Brain microvascular endothelial cell (primary cell): ENCODE results near the gene ELAVL2.

ENCODE experiments used
- DNase-seq: peaks from one replicate; pipeline ENCODE4 v3.0.0-alpha.2; 2020
- H3K27ac ChIP-seq: fragments of 250-450 bp; sonication (Bioruptor Pico); 2 replicates; pipeline ENCODE4 v1.5.1; 2020; ENCODE audit warnings: mild to moderate bottlenecking, moderate library complexity
- H3K27me3 ChIP-seq: fragments of 250-450 bp; sonication (Bioruptor Pico); replicated peaks from 2 replicates; pipeline ENCODE4 v1.5.1; 2020; ENCODE audit warnings: mild to moderate bottlenecking
- H3K36me3 ChIP-seq: fragments of 250-450 bp; sonication (Bioruptor Pico); replicated peaks from 2 replicates; pipeline ENCODE4 v1.5.1; 2020; ENCODE audit warnings: mild to moderate bottlenecking
- H3K4me3 ChIP-seq: 2 replicates; pipeline ENCODE4 v1.5.1; 2011; ENCODE audit warnings: low read depth, mild to moderate bottlenecking, control low read depth, low read length, moderate library complexity
- CTCF ChIP-seq: IDR thresholded peaks from 2 replicates; pipeline ENCODE4 v1.5.1; 2011; ENCODE audit warnings: low read depth, mild to moderate bottlenecking, moderate library complexity, low read length, control low read depth, inconsistent platforms; ENCODE audit errors: missing control alignments
- in situ Hi-C: cut with HindIII; loops from 2 replicates; pipeline ENCODE4 v1.10.0; 2017; ENCODE audit warnings: low sequenced_read_pairs, low pct_ligation_motif_present

Gene ELAVL2

DNA sequence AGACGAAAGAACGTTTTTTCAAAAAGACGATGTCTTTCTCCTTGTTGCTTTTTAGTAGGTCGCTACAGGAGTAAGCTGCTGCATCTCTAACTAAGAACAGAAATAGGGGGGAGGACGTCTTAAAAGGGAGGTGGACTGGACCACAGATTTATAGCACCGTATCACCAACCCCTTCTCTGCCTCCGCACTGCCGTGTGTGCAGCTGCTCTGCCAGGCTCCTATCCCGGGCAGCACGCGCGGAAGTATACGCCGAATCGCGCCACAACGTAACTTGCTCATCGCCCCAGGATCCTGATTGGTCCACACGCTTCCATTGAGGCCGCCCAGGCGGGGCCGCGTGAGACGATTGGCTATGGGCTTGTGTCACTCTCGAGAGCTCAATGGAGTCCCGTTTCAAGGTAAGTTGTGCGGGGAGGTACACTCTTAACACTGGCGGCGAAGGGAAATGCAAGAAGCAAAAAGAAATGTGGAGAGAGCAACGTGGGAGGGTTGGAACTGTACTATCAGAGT lies at the start of gene ELAVL2:
ELAVL2 (minus strand) TSS at position 121 of the 510 bp plus-strand sequence. CDS start 64,006 bp downstream, outside the sequence.
- Histone ChIP-seq H3K27me3 (peaks cover 29% of the 10 kb centered on the region), H3K27ac (no peak within 1 kb of the TSS), H3K36me3 (no peaks in the 10 kb centered on the region), H3K4me3 (peak within 1 kb of the TSS; percentile 44)
- peak; percentile 35 for DNase-seq
- in situ Hi-C loops: no loop called here
- TF ChIP-seq CTCF: no peak

GRCh38 chr9:23858234-23858633 lies 32.2 kb upstream of the ELAVL2 start:
- TF ChIP-seq CTCF: no peak
- H3K27me3 ChIP-seq: no peaks in the 10 kb centered on the region
- no peak for DNase-seq
- H3K27ac ChIP-seq: no peak overlapping the region
- no peak overlapping the region for H3K4me3 ChIP-seq
- in situ Hi-C loops: no loop called here
- no peaks in the 10 kb centered on the region for H3K36me3 ChIP-seq

GRCh38 chr9:23855873-23856604 lies 30.0 kb upstream of the ELAVL2 start:
- in situ Hi-C loops: no loop called here
- TF ChIP-seq CTCF: no peak
- Histone ChIP-seq H3K4me3 (no peak overlapping the region), H3K27me3 (no peaks in the 10 kb centered on the region), H3K36me3 (no peaks in the 10 kb centered on the region), H3K27ac (no peak overlapping the region)
- no peak for DNase-seq

GRCh38 chr9:23850690-23851629 lies 24.9 kb upstream of the ELAVL2 start:
- TF ChIP-seq CTCF: no peak
- in situ Hi-C loops: no loop called here
- Histone ChIP-seq H3K4me3 (peak overlapping the region; percentile 39), H3K27me3 (no peaks in the 10 kb centered on the region), H3K36me3 (no peaks in the 10 kb centered on the region), H3K27ac (no peak overlapping the region)
- no peak for DNase-seq

DNA sequence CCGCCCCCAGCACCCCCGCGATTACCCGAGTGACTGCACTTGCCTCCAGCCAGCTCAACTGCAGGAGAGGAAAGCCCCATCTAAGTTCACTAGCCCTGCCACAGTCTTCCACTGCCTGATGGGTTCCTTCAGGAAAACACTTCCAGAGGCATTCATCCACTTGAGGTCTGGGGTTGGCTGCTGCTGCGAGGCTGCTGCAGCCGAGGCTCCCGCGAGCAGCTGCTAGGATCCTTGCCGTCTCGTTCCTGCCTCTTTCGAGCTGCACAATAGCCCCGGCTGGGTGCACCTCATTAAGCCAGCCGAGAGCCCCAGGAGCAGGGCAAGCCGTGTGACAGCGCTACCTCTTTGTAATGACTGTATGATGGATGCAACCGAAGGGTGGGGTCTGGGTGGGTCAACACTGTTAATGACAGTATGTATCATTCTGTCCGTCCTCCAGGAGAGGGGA lies 24.2 kb upstream of the ELAVL2 start:
- in situ Hi-C loops: no loop called here
- no peak for TF ChIP-seq CTCF
- H3K27me3 ChIP-seq: no peaks in the 10 kb centered on the region
- H3K36me3 ChIP-seq: no peaks in the 10 kb centered on the region
- H3K27ac ChIP-seq: no peak overlapping the region
- peak overlapping the region; percentile 39 for H3K4me3 ChIP-seq
- DNase-seq: no peak
